22Rv1 (cell line): ENCODE measurements around the gene RSPH3.

Experiments used
- ZFX ChIP-seq: fragments of 450-650 bp; IDR thresholded peaks from 2 replicates; pipeline ENCODE4 v1.6.1; 2017; ENCODE audit warnings: antibody characterized with exemption, borderline replicate concordance
- TF ChIP-seq, protein P1 (sequence below): fragments of 450-650 bp; IDR thresholded peaks from 2 replicates; pipeline ENCODE4 v1.5.1; 2017; ENCODE audit warnings: mild to moderate bottlenecking

DNA sequence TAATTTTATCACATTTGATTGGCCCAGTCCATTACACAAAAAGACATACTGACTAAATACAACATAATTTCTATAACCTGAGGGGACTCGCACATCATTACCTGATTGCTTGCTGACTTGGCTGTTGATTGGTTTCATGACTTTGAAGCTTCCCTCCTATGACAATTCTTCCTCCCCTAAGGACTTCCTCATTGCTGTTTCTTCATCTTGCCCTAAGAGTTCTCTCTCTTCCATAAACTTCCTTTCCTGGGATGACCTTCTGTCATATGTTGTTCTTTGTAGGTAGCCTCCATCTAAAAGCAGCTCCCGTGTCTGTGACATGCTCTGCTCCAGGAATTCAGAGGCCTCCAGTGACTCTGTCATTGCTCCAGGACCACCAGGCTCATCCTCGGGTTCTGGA lies 22.6 kb downstream of the RSPH3 start:
- TF ChIP-seq, protein P1, sequence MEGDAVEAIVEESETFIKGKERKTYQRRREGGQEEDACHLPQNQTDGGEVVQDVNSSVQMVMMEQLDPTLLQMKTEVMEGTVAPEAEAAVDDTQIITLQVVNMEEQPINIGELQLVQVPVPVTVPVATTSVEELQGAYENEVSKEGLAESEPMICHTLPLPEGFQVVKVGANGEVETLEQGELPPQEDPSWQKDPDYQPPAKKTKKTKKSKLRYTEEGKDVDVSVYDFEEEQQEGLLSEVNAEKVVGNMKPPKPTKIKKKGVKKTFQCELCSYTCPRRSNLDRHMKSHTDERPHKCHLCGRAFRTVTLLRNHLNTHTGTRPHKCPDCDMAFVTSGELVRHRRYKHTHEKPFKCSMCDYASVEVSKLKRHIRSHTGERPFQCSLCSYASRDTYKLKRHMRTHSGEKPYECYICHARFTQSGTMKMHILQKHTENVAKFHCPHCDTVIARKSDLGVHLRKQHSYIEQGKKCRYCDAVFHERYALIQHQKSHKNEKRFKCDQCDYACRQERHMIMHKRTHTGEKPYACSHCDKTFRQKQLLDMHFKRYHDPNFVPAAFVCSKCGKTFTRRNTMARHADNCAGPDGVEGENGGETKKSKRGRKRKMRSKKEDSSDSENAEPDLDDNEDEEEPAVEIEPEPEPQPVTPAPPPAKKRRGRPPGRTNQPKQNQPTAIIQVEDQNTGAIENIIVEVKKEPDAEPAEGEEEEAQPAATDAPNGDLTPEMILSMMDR = no peak
- TF ChIP-seq ZFX = no peak
